Activated T-helper 1 cell treated with anti-CD3 and anti-CD28 coated beads, Interleukin-2, amount 50 U/mL, for 16 hours (primary cell): ENCODE results near the gene COPZ2.
"Not testable (repeated sequence)": the region's sequence is repeated elsewhere in the genome, so short reads cannot be mapped to it uniquely, and the experiment has no call there.

Experiments
- DNase-seq, 2 donors: peaks; one replicate each; pipeline ENCODE4 v3.0.0-alpha.2; 2020; ENCODE audit warnings: low read depth in 1 of 2, low spot score in 1 of 2

The COPZ2 gene

DNA sequence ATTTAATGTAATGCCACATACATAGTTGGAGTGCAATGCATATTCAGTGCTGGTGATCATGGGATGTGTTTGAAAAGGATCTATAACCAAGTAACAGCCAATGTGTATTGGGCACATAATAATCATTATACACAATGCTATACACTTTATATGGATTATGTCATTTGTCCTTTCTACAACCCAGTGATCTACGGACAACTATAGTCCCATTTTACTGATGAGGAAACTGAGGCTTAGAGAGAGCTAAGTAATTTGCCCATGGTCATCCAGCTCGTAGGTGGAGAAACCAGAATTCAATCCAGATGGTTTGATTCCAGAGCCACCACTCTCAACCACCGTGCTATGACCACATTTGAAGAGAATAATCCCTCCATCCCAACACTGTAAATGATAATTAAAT is 27.4 kb downstream of the COPZ2 start:
- DNase-seq, result no peak

DNA sequence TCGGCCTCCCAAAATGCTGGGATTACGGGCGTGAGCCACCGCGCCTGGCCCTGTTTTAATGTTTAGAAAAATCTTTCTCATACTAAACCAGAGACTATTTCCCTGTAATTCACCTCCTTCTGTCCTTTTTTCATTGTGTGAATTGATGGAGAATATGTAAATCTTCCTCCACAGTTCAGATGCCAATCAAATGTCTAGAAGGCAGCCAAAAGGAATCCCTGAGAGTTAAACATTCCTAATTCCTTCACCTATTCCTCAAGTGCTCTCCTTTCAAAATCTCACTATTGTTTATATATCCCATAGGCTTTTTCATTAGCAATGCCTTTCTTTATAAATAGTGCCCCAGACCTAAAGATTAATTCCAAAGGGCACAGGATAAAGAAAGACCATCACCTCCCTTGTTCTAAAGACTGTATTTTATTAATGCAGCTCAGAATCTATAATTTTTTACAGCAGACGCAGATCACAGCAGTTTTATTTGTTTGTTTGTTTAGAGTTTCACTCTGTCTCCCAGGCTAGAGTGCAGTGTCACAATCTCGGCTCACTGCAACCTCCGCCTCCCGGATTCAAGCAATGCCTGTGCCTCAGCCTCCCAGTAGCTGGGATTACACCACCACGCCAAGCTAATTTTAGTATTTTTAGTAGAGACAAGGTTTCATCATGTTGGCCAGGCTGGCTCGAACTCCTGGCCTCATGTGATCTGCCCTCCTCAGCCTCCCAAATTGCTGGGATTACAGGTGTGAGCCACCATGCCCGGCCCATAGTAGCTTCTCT is 30.5 kb downstream of the COPZ2 start:
- DNase-seq, result no peak

DNA sequence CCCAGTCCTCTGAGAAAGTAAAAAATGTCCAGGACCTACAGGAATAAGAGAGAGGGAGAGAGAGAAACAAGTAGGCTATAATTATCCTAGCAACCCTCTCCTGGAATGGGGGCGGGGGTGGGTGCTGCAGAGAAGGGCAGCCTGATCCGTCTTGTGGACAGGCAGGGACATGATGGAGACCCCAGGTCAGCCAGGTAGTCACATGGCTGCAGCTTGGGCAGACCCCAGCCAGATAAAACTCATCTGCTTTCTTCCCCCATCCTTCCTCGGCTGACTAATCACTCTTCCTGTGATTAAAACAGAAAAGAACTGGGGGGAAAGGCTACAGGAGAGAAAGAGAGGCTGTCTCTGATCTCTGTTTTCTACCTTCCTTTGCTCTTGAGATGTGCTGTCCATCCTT is 32.6 kb downstream of the COPZ2 start:
- no peak for DNase-seq

GRCh38 chr17:48003417-48004151 is 34.0 kb downstream of the COPZ2 start:
- no peak for DNase-seq

DNA sequence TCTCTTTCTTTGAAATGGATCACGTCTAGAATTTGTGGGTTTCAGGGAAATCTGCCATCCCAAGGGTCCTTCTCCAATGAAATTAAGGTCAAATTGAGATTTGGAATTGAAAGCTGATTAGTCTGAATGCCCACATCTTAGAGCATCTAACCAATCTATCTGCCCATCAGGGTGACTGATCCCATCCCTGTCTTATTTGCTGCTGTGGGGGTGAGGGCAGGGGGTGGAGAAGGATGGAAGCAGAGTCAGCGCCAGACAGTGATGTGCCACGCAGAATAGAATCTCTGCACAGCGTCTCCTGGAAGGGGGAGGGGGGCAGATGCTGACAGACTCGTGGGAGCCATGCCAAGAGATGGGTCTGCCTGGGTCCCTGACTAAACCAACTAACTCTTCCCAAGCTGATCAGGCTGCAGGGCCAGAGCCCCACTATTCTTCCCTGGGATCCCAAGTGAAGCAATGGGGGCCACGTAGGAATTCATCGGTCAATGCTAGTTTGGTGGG is 34.6 kb downstream of the COPZ2 start:
- no peak for DNase-seq

- DNase-seq, result no peak
Measured at GRCh38 chr17:48002266-48002915, 35.2 kb downstream of the COPZ2 start.

- DNase-seq, result not testable (repeated sequence)
Measured at GRCh38 chr17:48001657-48002056, 35.9 kb downstream of the COPZ2 start.

- DNase-seq, result no peak
Measured at GRCh38 chr17:48001197-48001596, 36.4 kb downstream of the COPZ2 start.

DNA sequence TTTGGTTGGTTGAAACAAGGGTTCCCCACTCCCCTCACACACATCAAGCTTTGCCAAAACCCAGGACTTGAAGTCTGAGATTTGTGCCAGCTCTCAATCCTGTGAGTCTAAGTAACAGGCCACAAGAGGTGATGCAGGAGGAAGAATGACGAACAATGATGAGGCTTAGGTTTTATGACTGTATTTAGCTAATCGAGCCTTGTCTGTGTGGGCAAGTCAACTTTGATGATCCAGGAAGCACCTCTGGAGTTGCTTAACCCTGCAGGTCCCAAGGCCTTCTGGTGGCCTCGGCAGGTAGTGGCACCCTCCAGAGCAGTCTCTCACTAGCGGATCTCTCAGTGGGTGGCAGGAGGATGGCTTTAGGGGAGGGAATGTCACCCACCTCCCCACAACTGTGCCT is 38.0 kb downstream of the COPZ2 start:
- DNase-seq, result no peak

- no peak for DNase-seq
Measured at GRCh38 chr17:47998044-47998443, 39.6 kb downstream of the COPZ2 start.

DNA sequence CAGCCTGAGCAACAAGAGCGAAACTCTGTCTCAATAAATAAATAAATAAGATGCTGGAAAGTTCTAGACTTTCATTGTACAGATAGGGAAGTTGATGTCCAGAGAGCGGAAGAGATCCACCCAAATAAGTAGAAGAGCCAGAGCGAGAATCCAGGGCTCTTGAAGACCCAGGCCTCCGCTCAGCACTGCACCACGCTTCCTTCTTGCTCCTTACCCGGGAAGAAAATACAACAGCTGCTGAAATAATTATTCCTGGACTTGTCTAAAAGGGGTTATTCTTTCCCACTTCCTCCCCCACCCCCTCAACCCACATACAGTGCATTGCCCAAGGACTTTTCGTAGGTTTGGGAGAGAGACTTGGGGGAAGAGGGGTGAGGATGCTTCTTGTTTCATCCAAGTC is 40.0 kb downstream of the COPZ2 start:
- no peak for DNase-seq

- no peak for DNase-seq
Measured at GRCh38 chr17:47996201-47996600, 41.4 kb downstream of the COPZ2 start.

DNA sequence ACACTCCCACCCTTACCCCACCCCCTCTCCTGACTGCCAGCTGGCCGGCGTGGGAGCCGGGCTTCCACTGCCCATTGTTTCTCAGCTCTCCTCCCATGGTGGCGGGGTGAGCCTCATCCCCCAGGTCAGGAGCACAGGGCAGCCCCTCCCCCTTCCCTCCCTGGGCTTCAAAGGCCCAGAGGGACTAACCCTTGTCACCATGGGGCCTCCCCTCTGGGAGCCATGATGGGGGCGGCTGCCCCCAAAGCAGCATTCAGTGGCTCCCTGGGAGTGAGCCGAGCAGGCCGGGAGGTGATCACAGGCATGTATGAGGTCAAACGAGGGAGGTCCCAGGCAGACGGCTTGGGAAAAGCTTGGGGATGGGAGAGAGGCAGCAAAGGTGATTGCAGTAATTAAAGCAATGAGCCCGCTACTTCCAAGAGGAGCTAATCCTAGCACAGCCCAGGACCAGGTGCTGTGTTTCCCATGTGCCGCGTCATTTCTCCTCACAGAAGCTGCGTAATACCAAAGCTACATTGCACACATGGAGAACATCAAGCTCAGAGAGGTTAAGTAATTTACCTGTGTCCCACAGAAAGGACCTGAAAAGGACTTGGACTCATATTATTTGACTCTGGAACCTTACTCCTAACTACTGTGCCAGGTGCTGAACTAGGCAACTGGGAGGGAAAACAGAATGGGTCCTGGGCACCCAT is 42.2 kb downstream of the COPZ2 start:
- DNase-seq, result no peak

DNA sequence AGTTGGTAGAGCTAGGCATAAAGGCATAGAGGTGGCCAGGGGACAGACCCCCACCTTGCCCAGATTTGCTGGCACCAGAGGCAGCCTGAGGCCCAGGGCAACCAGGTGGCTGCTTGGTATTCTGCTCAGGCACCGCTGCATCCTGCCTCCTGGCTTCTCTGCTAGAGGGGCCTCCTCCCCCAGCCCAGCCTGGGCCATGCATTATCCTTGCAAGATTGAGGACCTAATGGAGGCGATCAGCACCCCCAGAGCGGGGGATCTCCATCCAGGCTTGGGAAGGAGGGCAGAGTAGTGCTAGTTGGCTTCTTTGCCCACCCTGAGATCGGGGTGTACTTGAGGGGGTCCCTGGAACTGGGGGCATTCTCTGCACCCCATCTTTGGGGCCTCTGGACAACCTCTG is 42.9 kb downstream of the COPZ2 start:
- no peak for DNase-seq

DNA sequence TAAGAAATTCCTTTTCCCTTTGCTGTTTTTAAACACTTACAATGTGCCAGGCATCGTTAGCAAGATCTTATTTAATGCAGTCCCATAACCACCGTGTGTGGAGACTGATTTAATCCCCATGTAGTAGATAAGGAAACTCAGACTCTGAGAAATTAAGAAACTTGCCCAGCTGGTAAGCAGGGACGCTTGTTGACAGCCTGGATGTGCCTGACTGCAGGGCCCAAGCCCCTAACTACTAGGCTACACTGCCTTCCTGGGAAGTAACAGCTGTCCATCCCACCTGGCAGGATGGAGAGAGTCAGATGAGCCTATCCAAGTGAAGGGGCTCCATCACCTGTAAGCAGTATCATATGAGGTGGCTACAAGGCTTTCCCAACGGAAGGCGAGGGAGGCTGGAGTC is 43.6 kb downstream of the COPZ2 start:
- no peak for DNase-seq

DNA sequence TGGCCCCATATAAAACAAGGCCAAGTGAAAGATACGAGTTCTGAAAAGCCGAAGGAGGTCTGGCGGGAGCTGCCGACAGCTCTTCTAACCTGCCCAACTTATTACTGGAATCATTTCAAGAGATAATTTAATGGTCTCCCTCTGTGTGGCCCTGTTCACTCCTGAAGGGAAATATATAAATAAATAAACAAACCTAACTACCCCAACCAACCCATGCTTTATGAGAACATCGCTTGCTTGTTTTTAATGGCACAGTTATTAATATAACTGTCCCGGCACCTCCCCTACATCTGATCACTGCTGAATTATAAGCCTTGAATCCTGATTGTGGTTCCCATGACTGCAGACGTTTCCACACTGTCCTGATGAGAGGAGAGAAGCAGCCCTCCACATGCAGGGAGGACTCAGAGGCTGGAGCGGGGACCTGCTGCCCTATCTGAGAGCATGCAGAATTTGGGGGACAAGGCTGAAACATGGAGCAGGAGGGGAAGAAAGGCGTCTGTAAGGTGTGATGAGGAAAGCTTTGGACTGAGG is 44.5 kb downstream of the COPZ2 start:
- no peak for DNase-seq

- no peak for DNase-seq
Measured at GRCh38 chr17:47992216-47992615, 45.4 kb downstream of the COPZ2 start.

DNA sequence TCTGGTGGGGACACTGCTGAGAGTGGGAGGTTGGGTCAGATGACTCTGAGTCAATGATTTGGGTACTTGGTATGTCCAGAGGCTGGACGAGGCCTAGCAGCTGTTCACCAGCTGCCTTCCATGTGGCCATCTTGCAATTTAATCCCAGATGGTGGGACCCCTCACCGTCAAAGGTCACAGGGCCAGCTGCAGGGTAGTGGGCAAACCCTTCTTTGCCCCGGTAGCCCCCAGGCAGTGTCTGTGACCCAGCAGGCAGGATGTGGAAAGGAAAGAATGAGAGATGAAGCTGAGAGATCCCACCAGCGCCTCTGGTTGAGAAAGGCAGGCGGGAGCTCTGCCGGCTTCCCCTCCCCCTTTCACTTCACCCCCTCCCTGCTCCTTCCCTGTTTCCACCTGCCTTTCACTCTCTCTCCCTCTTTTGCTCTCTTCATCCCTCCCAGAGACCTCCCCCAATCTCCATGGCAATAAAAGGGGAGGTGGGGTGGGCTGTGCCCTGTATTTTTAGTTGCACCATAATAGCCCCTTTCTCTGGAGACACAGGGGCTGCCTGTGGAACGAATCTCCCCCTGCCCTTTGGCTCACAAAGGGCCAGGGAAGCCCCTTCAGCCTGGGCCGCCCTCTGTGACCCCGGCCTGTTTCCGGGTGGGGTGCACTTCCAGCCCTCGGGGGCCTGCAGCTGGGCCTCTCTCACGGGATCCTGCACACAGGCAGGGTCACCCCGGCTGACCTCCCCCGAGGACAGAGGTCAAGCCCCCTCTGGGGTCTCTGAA is 46.5 kb downstream of the COPZ2 start:
- no peak for DNase-seq

GRCh38 chr17:47989700-47990099 is 47.9 kb downstream of the COPZ2 start:
- DNase-seq, result no peak

DNA sequence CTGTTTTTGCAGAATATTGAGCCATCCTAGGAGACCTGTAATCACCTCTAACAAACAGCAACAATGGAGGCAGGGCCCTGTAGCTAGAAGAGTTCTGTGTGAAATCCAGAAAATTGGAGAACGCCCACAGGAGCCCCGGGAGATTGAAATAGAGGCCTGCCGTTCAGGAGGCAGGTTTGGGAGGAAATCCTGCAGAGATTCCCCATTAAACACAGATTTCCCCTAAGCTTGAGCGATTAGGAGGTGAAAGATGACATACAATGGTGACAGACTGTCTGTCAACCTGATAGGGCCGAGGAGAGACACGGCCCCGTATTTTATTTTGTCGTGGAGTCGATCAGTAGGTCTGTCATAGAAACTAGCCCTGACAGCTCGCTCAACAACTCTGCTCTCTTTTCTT is 48.4 kb downstream of the COPZ2 start:
- DNase-seq, result no peak
